K562 (cell line): ENCODE results near the gene MTA2. TPM values are rescaled to one million over a fixed set of nuclear protein-coding genes. Genes with fewer than 3 reads are reported as not detected.

ENCODE experiments used
- ATAC-seq: fragments of 200-7000 bp; cut with Tn5 transposase; 3 replicates; pipeline ENCODE4 v1.9.1; 2020; ENCODE audit warnings: moderate library complexity
- BruUV-seq: library from RNA; stranded (reverse); fragments of 400-500 nt; replicated peaks from 2 replicates; lab custom pipeline; 2021; lab: Mats Ljungman, UMichigan
- CTCF ChIA-PET: fragments of 300-600 bp; formaldehyde crosslinking; extraction: SDS; loops from one replicate; lab custom pipeline; 2021; ENCODE audit warnings: low intra/inter-chr PET ratio; lab: Yijun Ruan, JAX
- POLR2A ChIA-PET: fragments of 300-600, 350-650 bp; sonication (Branson Sonifier 250); formaldehyde crosslinking; extraction: SDS; loops from one replicate; lab custom pipeline; 2021; ENCODE audit warnings: antibody characterized with exemption, inconsistent platforms; lab: Yijun Ruan, JAX
- DNase-seq, 4 experiments: peaks; one replicate each; pipeline versions ENCODE4 v3.0.0 to v3.0.0-alpha.2; 2011 to 2018; ENCODE audit warnings: low spot score in 3 of 4, mixed read lengths in 3 of 4; ENCODE audit errors: extremely low read depth in 1 of 4
- FAIRE-seq: peaks from 2 replicates; lab custom pipeline; 2011; peaks lifted over from hg19 to GRCh38; lab: Jason Lieb, UNC
- H2AFZ ChIP-seq: 2 replicates; pipeline ENCODE4 v1.6.0; 2011; ENCODE audit warnings: low read depth, low read length, control low read depth, inconsistent platforms
- H3K27ac ChIP-seq: fragments of 200-600 bp; 3 replicates; pipeline ENCODE4 v1.8.0; 2011; ENCODE audit warnings: low read depth, mild to moderate bottlenecking, control low read depth, inconsistent platforms, low read length, moderate library complexity, mixed read lengths; ENCODE audit errors: extremely low read depth
- H3K27me3 ChIP-seq, 2 experiments: fragments of 300-600 bp in 1 of 2; 2 replicates in 1 of 2; 3 replicates in 1 of 2; pipeline versions ENCODE4 v1.6.0 to v1.8.0; 2011; ENCODE audit warnings: inconsistent platforms in 2 of 2, low read length in 2 of 2, mild to moderate bottlenecking in 1 of 2, mixed read lengths in 1 of 2, moderate library complexity in 1 of 2; ENCODE audit not compliant: control insufficient read depth in 2 of 2, insufficient read depth in 2 of 2
- H3K36me3 ChIP-seq: fragments of 300-600 bp; 3 replicates; pipeline ENCODE4 v1.8.0; 2011; ENCODE audit warnings: mild to moderate bottlenecking, low read length, inconsistent platforms; ENCODE audit not compliant: control insufficient read depth, insufficient read depth
- H3K4me1 ChIP-seq, 2 experiments: fragments of 200-600 bp in 1 of 2; replicated peaks in 1 of 2; 2 replicates in 1 of 2; 3 replicates in 1 of 2; pipeline versions ENCODE4 v1.5.1 to v1.8.0; 2011; ENCODE audit warnings: inconsistent platforms in 2 of 2, low read length in 2 of 2, mild to moderate bottlenecking in 1 of 2, mixed read lengths in 1 of 2, moderate library complexity in 1 of 2; ENCODE audit not compliant: control insufficient read depth in 2 of 2, insufficient read depth in 2 of 2
- H3K4me2 ChIP-seq: 2 replicates; pipeline ENCODE4 v1.6.1; 2011; ENCODE audit warnings: low read length, control low read depth, inconsistent platforms, mixed read lengths; ENCODE audit not compliant: insufficient read depth
- H3K4me3 ChIP-seq: fragments of 200-600 bp; sonication (generic), shearing (Covaris generic); 2 replicates; pipeline ENCODE4 v1.5.1; 2016; ENCODE audit warnings: control low read depth, inconsistent platforms
- H3K79me2 ChIP-seq: fragments of 200-600 bp; 3 replicates; pipeline ENCODE4 v1.8.0; 2011; ENCODE audit warnings: low read length, inconsistent platforms; ENCODE audit not compliant: control insufficient read depth, insufficient read depth
- H3K9ac ChIP-seq, 2 experiments: 2 replicates each; pipeline versions ENCODE4 v1.6.0 to v1.6.1; 2011; ENCODE audit warnings: low read depth in 2 of 2, low read length in 2 of 2, control low read depth in 1 of 2, inconsistent platforms in 1 of 2, mild to moderate bottlenecking in 1 of 2, mixed read lengths in 1 of 2; ENCODE audit not compliant: insufficient read depth in 1 of 2
- H3K9me1 ChIP-seq: one replicate; pipeline ENCODE4 v1.6.0; 2011; ENCODE audit warnings: inconsistent platforms, mild to moderate bottlenecking, low read length, moderate library complexity; ENCODE audit not compliant: control insufficient read depth, insufficient read depth
- H3K9me3 ChIP-seq: replicated peaks from 2 replicates; pipeline ENCODE4 v1.5.1; 2011; ENCODE audit warnings: low read depth, low read length, inconsistent platforms; ENCODE audit not compliant: control insufficient read depth, insufficient read depth
- H4K20me1 ChIP-seq: replicated peaks from 2 replicates; pipeline ENCODE4 v1.6.1; 2011; ENCODE audit warnings: low read length, inconsistent platforms, mixed read lengths; ENCODE audit not compliant: control insufficient read depth, insufficient read depth
- CTCF ChIP-seq, 3 experiments: IDR thresholded peaks in 2 of 3; conservative IDR thresholded peaks in 1 of 3; 2 replicates each; pipeline ENCODE4 v1.5.1; 2011 to 2012; ENCODE audit warnings: low read length in 3 of 3, mild to moderate bottlenecking in 3 of 3, control low read depth in 2 of 3, improper control_type of control experiment in 1 of 3, inconsistent platforms in 1 of 3, low read depth in 1 of 3, mixed read lengths in 1 of 3, moderate library complexity in 1 of 3; ENCODE audit not compliant: insufficient read depth in 2 of 3
- JUN ChIP-seq, 2 experiments: sonication (generic) in 1 of 2; formaldehyde crosslinking in 1 of 2; IDR thresholded peaks; 2 replicates each; pipeline versions ENCODE4 v1.6.1 to v1.8.0; 2012 to 2022; ENCODE audit warnings: borderline replicate concordance in 2 of 2, mild to moderate bottlenecking in 2 of 2, improper control_type of control experiment in 1 of 2, low read depth in 1 of 2, low read length in 1 of 2, missing genetic modification reagents in 1 of 2
- MXI1 ChIP-seq: IDR thresholded peaks from 2 replicates; pipeline ENCODE4 v1.6.1; 2011; ENCODE audit warnings: low read depth, mild to moderate bottlenecking, improper control_type of control experiment, low read length
- NRF1 ChIP-seq, 2 experiments: fragments of 450-650 bp; IDR thresholded peaks in 1 of 2; conservative IDR thresholded peaks in 1 of 2; 2 replicates each; pipeline ENCODE4 v1.6.1; 2014; ENCODE audit warnings: mild to moderate bottlenecking in 2 of 2
- RB1 ChIP-seq: fragments of 450-650 bp; IDR thresholded peaks from 2 replicates; pipeline ENCODE4 v1.6.1; 2017; ENCODE audit warnings: low read depth, mild to moderate bottlenecking
- SMC3 ChIP-seq: conservative IDR thresholded peaks from 2 replicates; pipeline ENCODE4 v1.6.1; 2011; ENCODE audit warnings: low read depth, low read length, improper control_type of control experiment; ENCODE audit not compliant: insufficient read depth
- TAF9B ChIP-seq: fragments of 450-650 bp; IDR thresholded peaks from 2 replicates; pipeline ENCODE4 v1.6.1; 2018; ENCODE audit warnings: mild to moderate bottlenecking; ENCODE audit not compliant: partially characterized antibody
- USF1 ChIP-seq: sonication (generic); formaldehyde crosslinking; IDR thresholded peaks from 2 replicates; pipeline ENCODE4 v1.9.0; 2022; ENCODE audit warnings: mild to moderate bottlenecking, missing genetic modification reagents
- XRCC5 ChIP-seq: fragments of 200-400 bp; formaldehyde crosslinking; IDR thresholded peaks from 2 replicates; pipeline ENCODE4 v1.6.1; 2017; ENCODE audit warnings: low read depth, mild to moderate bottlenecking, low read length
- ZKSCAN1 ChIP-seq: fragments of 150-350 bp; IDR thresholded peaks from 2 replicates; pipeline ENCODE4 v1.6.1; 2016; ENCODE audit warnings: low read depth, low read length
- ZNF384 ChIP-seq: IDR thresholded peaks from 2 replicates; pipeline ENCODE4 v1.6.1; 2012; ENCODE audit warnings: low read depth, low read length, improper control_type of control experiment
- WGBS: fragments of 100-300 bp; shearing (Covaris generic); methylation state at CpG from one replicate; pipeline ENCODE4 v1.1.6; 2016; ENCODE audit warnings: low coverage, mixed read lengths; ENCODE audit not compliant: insufficient coverage; ENCODE audit errors: missing lambda C conversion rate; 5-methylcytosine and 5-hydroxymethylcytosine counted together
- in situ Hi-C: fragments of 300-500 bp; cut with MboI; formaldehyde crosslinking; loops from 4 replicates; pipeline ENCODE4 v1.15.0; 2018; ENCODE audit warnings: inconsistent platforms, mixed read lengths
- intact Hi-C: fragments of 100-400 bp; cut with micrococcal nuclease; formaldehyde crosslinking; loops from 2 replicates; pipeline ENCODE4 v1.14.2; 2022
- polyA plus RNA-seq, 8 experiments: library from polyadenylated mRNA; depleted of rRNA in 4 of 8; stranded (reverse) in 5 of 8; unstranded in 3 of 8; fragments of >200 nt; fragmentation: Nextera tagmentation in 2 of 8; fragmentation: Illumina TruSeq in 1 of 8; extraction: Ambion mirVana in 2 of 8; extraction: Trizol in 1 of 8; gene quantifications; 2 replicates each; pipeline versions ENCODE4 v1.2.1 to v1.2.3, GENCODE V29; 2011 to 2014; ENCODE audit warnings: inconsistent platforms in 1 of 8, missing spikeins in 1 of 8
- total RNA-seq, 7 experiments: library from RNA; depleted of rRNA in 6 of 7; stranded (reverse); fragments of >200 nt in 6 of 7; fragmentation: Illumina TruSeq in 2 of 7; extraction: Trizol in 2 of 7; gene quantifications; 2 replicates each; pipeline versions ENCODE4 v1.2.1 to v1.2.3, GENCODE V29; 2011 to 2021; ENCODE audit warnings: low replicate concordance in 1 of 7

MTA2 gene
- total and polyA plus RNA-seq, 9 of the 15 experiments (the other 6 are each of a cell fraction or from before 2014, with no cell fraction given): 6.2 to 220 (median 172) TPM

DNA sequence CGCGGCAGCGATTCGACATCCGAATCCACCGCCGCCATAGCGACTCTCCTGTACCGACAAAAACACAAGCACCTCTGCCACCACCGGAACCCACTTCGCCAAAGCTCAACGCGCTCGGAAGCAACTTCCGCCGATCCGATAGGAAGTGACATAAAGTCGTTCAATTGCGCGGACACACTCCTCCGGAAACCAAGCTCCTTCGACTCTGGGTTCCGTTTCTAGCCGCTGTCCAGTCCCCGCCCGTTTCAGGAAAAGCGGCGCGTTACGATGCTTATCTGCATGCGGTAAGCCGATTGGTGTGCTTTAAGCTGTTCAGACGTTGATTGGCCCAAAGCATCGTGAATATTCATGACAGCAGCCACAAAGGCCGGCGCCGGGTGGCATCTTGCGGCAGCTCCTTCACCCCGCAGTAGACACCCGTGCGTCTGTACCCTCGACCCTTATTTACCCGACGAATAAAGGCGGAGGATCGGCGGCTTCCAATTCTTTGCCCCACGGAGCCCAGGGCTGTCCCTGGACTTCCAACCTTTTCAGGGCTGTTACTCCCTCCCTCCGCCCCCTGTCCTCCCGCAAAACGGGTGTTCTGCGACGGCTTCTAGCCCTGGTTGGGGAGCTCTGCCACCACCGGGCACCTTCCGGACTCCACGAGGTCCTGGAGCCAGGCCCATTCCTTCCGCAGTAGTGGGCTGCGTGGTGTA is 10.1 kb downstream of the MTA2 start, which contains the start of gene TUT1 (continued):
- TF ChIP-seq JUN (IDR thresholded peaks at IDR 0.05; ENCODE audit: borderline replicate concordance, low read depth, low read length) (peak; percentile 69), JUN (CRISPR knock-in tag; IDR thresholded peaks at IDR 0.05; ENCODE audit: borderline replicate concordance) (no peak; the same call in 1 of the 2 replicates), RB1 (peak; percentile 94)

GRCh38 chr11:62588966-62589637 is 12.6 kb downstream of the MTA2 start:
- H3K9ac ChIP-seq: peak overlapping the region in 1 of 2 experiments; percentile 41; a peak in 2 of 4 replicates
- TF ChIP-seq SMC3 (0 out of 2 replicates have a peak, but pooled peaks have one; percentile 8), CTCF (IDR thresholded peaks at IDR 0.05 in 2 of 3, conservative IDR thresholded peaks at IDR 0.05 in 1 of 3; ENCODE audit: insufficient read depth in 2 of 3, low read depth in 1 of 3, low read length in 3 of 3) (peak; percentile 44 to 59 (median 46); a peak in 4 of 6 replicates), TAF9B (no peak), MXI1 (no peak), XRCC5 (no peak), ZNF384 (peak; percentile 80), NRF1 (conservative IDR thresholded peaks at IDR 0.05 in 1 of 2, IDR thresholded peaks at IDR 0.05 in 1 of 2) (0 out of 4 replicates have a peak, but pooled peaks of 1 of the 2 experiments have one; percentile 12), ZKSCAN1 (no peak), USF1 (0 out of 2 replicates have a peak, but pooled peaks have one; percentile 29)
- H3K9me1 ChIP-seq: no peaks in the 10 kb centered on the region
- H3K4me1 ChIP-seq: peaks cover 23 to 25% of the 10 kb centered on the region in 2 experiments
- peaks cover 59% of the 10 kb centered on the region for H3K79me2 ChIP-seq
- no peak overlapping the region for H2AFZ ChIP-seq
- H3K4me2 ChIP-seq: no peak overlapping the region
- ATAC-seq: no peak
- H3K9me3 ChIP-seq: no peaks in the 10 kb centered on the region
- H3K36me3 ChIP-seq: peaks cover 60% of the 10 kb centered on the region
- no peak overlapping the region for H3K4me3 ChIP-seq
- intact Hi-C loops (no loop called here), in situ Hi-C loops (no loop called here)
- no TSS peak for BruUV-seq
- H3K27me3 ChIP-seq: no peaks in the 10 kb centered on the region
- ChIA-PET CTCF (no interaction called here), POLR2A (interaction anchor here (0.7 to 2.8 kb wide), 2 partner anchors 12 to 15 kb away, joined by 3 to 12 read pairs; partner anchors contain the start of gene EEF1G)
- WGBS: 64% methylated on average over 18 of the region's 18 CpGs
- H4K20me1 ChIP-seq: no peaks in the 10 kb centered on the region
- peak in 1 of 4 experiments; percentile 61 for DNase-seq
- FAIRE-seq: peak; percentile 15
- 0 out of 3 replicates have a peak overlapping the region, but pooled peaks have one; percentile 0 for H3K27ac ChIP-seq
